GM15510 (cell line): ENCODE data around the gene TEAD2.

ENCODE experiments used
- POLR2A ChIP-seq: IDR thresholded peaks from 3 replicates; pipeline ENCODE4 v1.6.1; 2011; ENCODE audit warnings: borderline replicate concordance; ENCODE audit not compliant: insufficient read length; ENCODE audit errors: extremely low read depth

TEAD2 gene

DNA sequence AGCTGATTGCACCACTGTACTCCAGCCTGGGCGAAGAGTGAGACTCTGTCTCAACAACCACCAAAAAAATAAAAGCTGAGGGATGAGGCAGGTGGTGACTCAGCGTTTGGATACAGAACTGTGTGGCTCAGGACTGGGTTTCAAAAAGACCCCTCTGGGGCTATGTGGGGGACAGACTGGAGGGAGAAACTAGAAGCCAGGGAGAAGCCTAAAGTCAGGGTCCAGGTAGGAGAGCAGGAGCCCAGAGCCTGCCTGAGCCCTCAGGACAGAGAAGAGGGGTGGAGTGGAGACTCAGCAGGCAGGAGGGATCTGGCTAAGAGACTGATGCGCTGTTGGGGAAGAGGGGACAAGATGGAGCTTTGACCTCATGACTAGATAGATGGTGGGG, 28.8 kb downstream of the TEAD2 start:
- TF ChIP-seq POLR2A: no peak

DNA sequence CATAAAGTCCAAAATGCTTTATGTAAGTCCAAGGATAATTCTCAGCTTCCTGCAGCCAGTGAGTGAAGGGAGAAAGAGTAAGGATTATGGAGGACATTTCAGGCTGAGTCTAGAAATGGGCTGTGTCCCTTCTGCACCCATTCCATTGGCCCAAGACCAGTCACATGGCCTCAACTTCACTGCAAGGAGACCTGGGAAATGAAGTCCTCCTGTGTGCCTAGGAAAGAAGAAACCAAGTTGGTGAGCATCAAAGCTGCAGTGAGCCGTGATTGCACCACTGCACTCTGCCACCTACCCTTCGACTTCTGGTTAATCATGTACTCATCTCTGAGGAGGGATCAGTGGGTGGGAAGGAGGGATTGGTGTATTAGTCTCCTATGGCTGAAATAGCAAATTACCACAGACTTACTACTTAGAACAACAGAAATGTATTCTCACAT, 30.6 kb downstream of the TEAD2 start:
- TF ChIP-seq POLR2A: no peak

DNA sequence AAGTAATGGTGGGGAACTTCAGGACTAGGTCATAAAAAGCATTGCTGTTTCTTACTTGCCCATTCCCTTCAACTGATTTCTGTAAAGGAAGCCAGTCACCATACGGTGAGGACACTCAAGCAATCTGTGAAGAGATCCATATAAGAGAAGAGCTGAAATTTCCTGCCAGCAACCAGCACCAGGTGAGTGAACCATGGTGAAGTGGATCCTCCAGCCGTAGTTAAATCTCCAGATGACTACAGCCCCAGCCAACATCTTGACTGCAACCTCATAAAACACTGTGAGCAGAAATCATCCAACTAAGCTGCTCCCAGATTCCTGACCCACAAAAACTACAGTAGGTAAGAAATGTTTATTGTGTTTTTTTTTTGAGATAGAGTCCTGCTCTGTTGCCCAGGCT, 33.5 kb downstream of the TEAD2 start:
- TF ChIP-seq POLR2A: no peak

DNA sequence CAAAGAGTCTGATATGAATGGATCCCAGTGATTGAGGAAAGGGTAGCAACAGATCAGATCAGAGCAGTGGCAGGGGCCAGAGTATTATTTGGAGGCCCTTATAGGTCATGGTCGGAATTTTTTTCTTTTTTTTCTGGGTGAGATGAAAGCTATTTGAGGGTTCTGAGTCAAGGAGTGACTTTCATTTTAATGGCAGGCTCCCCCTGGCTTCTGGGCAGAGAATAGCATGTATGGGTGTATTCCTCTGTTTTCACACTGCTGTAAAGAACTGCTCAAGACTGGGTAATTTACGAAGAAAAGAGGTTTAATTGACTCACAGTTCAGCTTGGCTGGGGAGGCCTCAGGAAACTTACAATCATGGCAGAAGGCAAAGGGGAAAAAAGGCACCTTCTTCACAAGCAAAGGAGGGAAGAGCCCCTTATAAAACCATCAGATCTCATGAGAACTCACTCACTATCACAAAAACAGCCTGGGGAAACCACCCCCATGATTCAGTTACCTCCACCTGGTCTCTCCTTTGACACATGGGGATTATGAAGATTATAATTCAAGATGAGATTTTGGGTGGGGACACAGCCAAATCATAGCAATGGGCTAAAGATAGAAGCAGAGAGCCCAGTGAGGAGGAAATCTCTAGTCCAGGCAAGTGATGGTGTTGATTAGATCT, 34.2 kb downstream of the TEAD2 start:
- no peak for TF ChIP-seq POLR2A

DNA sequence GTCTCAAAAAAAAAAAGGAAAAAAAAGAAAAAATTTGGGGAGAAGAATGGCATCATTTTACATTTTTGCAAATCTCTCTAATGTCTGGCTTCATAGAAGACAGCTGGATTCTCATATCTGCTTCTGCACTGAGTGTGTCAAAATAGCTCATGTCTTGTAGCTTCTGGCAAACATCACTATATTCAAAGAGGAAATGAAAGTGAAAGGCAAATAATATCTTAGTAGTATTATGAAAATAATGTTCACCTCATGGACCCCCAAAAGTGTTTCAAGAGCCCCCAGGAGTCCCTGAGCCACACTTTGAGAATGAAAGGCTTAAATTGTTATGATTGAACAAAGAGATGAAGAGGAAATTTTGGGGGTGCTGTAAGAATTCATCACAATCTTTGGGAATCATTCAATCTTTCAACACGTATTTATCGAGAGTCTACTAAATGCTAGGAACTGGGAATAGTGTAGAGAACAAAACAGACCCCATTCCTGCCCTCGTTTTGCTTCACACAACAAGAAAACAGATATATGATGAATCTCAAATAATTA, 36.0 kb downstream of the TEAD2 start:
- no peak for TF ChIP-seq POLR2A

DNA sequence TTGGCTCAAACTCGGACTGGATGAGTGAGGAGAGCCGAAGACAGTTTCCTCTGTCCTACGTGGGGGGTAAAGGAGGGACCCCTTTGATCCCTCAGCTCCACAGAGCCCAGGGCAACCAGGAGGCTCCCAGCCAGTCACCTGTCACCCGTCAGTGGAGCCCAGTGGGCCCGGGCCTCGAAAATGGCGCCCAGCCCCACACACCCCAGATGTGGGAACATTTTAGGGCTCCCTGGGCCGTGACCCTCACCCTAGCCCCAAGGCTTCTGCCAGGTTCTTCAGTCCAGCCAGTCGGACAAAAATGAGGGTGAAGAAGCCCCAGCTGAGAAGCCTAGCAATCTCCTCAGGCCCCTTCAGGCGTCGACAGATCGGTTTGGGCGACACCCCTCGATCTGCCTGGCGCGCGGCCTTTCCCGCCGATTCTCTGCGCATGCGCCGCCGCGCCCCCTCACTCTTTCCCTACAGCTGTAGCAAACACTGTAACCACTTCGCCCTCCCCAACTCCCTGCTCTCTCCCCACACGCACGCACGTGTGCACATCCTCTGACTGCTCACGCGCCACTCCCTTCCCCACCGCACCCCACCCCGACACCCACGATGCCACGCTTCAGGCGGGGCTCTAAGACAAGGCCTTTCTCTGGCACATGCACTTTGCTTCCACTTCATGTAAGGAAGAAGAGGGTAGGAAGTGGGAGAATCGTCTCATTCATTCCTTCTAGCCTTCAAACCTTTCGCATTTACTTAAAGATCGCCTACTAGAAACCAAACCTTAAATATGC, 37.2 kb downstream of the TEAD2 start, which contains the start of gene SLC6A16:
Gene SLC6A16, minus strand, starts transcription at position 391 of the 776 bp plus-strand sequence. CDS start 13,844 bp downstream, outside the sequence.
- no peak for TF ChIP-seq POLR2A

DNA sequence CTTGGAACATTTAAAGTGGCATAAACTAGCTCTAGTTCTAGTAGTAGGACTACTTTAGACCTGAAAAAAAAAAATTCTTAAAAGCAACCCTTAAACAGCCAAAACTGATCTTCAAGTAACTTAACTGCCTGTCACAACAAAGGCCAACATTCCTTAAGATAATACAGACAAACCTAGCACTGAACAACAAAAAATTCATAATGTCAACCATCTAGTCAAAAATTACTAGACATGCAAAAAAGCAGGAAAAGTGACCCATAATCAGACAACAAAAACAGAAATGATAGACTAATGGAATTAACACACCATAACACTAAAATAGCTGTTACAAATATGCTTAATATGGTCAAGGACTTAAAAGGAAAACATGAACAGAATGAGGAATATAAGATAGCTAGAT, 43.9 kb downstream of the TEAD2 start:
- TF ChIP-seq POLR2A: no peak

DNA sequence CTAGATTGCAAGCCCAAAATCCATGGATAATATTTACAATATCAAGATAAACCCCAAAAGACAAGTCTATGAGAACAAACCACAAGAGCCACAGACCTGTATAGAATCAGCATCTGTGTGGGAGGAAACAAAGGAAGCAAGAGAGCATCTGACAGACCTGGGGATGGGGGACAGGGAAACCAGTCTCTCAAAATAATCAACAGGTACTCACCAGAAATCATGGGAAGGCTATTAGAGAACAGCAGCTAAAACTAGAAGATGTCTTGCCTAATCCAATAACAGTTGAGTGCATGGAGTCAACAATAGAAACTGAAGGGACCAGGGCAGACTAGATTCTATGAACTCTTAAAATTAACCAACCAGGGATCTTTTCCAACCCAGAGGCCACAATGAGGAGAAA, 45.9 kb downstream of the TEAD2 start:
- no peak for TF ChIP-seq POLR2A

DNA sequence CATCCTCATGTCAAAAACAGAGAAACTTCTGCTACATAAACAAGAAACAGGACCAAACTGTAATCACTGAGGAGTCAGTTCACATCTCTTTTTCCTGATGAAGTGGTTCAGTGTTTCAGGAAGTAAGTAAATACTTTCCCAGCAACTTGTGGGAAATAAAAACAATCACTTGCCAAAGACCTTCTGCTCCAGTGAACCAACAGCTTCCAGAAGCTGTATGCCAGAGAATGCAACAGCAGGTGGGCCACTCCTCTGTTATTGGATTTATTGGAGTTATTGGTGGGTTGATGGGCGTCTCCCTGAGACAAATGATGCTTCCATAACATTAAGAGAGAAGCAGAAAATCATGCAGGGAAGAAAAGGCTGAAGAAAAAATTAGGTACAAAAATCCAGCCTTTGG, 47.1 kb downstream of the TEAD2 start:
- no peak for TF ChIP-seq POLR2A

DNA sequence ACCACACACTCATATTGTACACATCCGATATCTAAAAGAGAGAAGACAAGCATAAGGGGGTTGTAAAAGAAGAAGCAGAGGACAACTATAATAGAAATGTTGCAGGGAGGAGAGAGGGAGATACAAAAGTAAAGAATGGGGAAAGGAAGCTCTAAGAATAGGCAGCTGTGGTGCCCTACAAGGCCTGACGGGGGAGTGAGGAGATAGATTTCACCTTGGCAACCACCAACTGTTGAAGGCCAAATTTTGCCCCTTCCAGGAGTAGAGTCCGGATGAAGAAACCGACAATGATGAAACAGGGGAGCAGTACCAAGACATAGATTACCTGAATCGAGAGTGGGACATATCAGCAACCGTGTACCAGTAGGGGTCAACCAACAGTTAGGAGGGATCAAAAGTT, 53.1 kb downstream of the TEAD2 start:
- TF ChIP-seq POLR2A: no peak

DNA sequence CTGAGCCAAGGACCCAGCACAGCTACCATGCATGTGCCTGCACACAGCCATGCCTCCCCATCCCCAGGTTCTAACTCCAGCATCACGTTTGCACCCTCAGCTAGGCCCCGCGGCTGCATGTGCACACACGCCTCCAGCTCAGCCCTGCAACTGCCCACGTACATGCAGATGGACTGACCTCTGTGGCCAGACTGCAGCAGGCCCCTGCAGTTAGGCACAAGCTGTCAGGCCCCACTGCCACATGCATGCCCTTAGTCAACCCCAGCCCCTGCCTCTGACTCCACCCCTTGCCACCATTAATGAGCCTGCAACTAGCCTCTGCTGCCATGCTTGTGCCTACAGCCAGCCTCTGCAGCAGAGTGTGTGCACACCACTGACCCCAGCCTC, 60.4 kb downstream of the TEAD2 start:
- TF ChIP-seq POLR2A: no peak

DNA sequence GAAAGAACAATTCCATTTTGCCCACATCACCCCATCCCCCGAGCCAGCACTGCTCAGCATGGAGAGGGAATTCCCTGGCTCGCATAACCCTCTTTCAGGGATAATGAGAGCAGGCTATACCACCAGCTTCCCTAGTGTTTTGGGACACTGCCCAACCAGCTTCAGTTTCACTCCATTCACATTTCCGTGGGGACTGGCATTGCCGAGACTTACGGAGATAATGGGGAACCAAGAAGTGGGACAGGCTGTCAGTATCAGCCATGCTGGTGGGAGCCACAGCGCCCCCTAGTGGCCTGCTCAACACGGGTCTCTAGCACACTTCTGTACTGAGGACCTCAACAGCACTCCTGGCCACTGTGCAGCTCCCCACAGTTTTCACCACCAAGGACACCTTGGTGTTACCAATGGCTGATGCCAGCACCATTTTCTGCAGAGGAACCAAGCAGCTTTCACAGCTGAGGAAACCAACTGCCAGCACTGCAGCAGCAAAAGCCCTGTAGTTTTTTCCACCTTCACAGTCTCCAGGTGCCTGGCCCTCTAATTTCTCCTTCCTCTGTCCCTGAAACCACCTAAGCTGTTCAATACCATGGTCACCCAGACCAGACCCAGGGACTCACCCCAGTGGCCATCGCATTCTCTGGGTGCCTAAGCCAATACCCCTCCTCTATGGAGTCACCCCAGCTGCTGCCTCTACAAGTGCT, 60.9 kb downstream of the TEAD2 start:
- no peak for TF ChIP-seq POLR2A

DNA sequence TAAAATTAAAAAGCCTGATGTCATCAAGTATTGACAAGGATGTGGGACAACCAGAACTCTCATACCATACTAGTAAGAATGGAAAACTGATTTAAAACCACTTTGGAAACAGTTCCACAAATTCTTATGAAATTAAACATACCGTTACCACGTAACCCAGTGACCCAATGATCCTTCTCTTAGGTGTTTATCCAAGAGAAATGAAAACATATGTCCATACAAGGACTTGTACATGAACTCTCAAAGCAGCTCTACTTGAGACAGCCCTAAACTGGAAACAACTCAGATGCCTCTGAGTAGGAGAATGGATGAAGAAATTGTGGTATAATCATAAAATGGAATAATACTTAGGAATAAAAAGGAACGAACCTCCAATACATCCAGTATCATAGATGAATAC, 64.8 kb downstream of the TEAD2 start:
- no peak for TF ChIP-seq POLR2A

DNA sequence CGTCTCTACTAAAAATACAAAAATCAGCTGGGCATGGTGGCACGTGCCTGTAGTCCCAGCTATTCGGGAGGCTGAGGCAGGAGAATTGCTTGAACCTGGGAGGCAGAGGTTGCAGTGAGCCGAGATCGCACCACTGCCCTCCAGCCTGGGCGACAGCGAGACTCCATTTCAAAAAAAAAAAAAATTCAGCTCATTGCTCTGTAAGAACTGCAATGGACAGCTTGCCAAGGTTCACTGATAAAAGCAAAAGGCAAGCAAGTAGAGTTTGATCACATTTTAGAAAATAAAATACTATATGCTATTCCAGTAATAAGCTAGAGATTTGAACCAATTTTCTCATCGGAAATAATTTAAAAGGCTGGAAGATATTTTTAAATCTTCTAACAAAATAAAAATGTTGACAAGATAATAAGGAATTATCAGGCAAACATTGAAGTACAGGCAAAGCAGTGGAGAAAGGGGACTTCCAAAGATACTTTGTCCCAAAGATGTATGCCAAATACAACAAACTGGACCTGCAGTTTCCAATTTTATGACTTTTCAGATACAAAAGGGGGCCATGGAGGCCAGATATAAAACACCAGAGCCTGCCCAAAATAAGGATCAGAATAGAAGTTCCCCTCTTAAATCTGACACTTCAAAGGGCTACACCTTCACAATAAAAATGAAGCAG, 66.9 kb downstream of the TEAD2 start:
- no peak for TF ChIP-seq POLR2A

DNA sequence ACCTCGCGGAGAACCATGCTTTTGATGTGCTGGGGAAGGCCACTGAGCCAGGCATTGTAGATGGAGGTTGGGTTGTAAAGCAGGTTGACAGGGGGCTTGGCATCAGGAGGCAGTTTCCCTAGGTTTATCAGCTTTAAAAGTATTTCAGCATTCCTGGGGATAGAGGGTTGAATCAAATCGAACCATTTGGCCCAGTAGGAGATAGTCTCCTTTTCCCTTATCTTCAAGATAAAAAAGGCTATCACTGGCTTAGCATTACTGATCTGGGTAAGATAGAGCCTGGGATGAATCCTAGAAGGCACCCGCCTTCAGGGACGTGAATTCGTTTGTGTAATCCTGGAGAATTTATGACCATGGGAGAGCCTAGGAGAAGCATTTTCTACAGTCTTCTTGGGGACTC, 67.8 kb downstream of the TEAD2 start:
- TF ChIP-seq POLR2A: no peak
